ENCODE data around the gene MLIP.

GRCh38 chr6:54107470-54108090 lies 3.7 kb upstream of the MLIP start:
- TF ChIP-seq CTCF (IDR thresholded peaks at IDR 0.05) (no peak), POLR2A (IDR thresholded peaks at IDR 0.05) (no peak)
